ENCODE measurements around the gene C6orf52.

The C6orf52 gene

DNA sequence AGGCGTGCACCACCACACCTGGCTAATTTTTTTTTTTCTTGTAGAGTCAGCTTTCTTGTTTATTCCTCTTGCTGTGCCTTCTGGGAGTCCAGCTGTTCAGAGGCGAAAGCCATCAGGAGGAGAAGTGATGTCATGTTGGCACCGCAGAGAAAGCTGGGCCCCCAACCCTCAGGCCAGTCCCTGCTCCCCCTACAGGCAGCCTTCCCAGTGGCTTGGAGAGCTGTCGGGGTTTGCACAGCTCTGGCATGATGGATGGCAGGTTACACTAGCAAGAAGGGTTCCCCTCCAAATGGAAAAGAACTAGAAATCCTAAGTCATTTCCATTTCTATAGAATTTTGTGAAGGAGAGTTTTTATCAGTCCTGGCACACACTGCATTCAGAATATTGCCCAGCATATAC, 72.6 kb downstream of the C6orf52 start:
- Histone ChIP-seq H3K36me3 (replicated peaks; ENCODE audit: low read depth, low read length) (peaks cover 28% of the 10 kb centered on the region), H4K20me1 (ENCODE audit: insufficient read depth, low read length) (no peaks in the 10 kb centered on the region), H3K27ac (ENCODE audit: low read length) (no peak overlapping the region), H3K9me3 (ENCODE audit: insufficient read depth, low read length) (no peaks in the 10 kb centered on the region), H3K9ac (ENCODE audit: low read length) (no peak overlapping the region), H2AFZ (ENCODE audit: low read depth, low read length) (no peak overlapping the region), H3K79me2 (ENCODE audit: low read length) (no peaks in the 10 kb centered on the region), H3K27me3 (ENCODE audit: low read depth, low read length) (no peaks in the 10 kb centered on the region), H3K4me1 (ENCODE audit: low read length) (peaks cover 9% of the 10 kb centered on the region), H3K4me2 (ENCODE audit: low read length) (no peak overlapping the region), H3K4me3 (ENCODE audit: low read length) (no peak overlapping the region)
- TF ChIP-seq EZH2phosphoT487 (IDR thresholded peaks at IDR 0.05; ENCODE audit: low read depth) = no peak
- TF ChIP-seq, protein P1, sequence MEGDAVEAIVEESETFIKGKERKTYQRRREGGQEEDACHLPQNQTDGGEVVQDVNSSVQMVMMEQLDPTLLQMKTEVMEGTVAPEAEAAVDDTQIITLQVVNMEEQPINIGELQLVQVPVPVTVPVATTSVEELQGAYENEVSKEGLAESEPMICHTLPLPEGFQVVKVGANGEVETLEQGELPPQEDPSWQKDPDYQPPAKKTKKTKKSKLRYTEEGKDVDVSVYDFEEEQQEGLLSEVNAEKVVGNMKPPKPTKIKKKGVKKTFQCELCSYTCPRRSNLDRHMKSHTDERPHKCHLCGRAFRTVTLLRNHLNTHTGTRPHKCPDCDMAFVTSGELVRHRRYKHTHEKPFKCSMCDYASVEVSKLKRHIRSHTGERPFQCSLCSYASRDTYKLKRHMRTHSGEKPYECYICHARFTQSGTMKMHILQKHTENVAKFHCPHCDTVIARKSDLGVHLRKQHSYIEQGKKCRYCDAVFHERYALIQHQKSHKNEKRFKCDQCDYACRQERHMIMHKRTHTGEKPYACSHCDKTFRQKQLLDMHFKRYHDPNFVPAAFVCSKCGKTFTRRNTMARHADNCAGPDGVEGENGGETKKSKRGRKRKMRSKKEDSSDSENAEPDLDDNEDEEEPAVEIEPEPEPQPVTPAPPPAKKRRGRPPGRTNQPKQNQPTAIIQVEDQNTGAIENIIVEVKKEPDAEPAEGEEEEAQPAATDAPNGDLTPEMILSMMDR (IDR thresholded peaks at IDR 0.05; ENCODE audit: low read depth, low read length) = no peak

All from OCI-LY3 (cell line).